ENCODE measurements around the gene JARID2.

DNA sequence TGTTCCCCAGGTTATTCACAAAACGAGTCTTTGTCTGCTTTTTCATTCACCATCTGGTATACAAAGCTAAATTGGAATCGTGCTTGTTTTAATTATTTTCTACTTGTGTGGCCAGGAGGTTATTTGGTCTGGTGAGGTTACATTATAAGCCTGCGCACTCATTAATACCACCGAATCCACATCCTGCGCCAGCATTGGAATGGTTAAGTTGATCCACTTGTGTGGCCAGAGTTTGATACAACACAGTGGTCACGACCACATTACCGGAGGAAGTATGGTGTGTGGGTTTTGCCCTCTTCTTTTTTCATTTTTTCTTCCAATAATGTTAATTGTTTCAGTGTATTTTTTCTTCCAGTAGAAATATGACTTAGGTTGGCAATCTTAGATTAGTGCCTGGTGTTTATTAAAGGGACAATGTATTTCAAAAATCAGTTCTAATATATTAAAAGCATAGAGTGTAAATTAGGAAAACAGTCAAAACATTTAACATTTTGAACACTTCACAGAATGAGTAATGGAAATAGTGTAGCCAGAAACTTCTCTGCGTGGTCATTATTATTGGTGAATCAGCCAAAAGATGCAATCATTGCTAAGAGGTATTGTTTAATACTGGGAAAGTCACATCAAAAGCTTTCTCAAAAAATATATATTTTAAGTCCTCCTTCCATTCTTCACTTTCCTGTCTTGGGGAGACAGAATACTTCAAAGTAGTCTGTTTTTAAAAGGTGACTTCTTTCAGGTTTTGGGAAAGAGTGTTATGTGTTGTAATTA is 84.5 kb downstream of the JARID2 start:
- TF ChIP-seq POLR2A (IDR thresholded peaks at IDR 0.05) (no peak), POLR2AphosphoS5 (IDR thresholded peaks at IDR 0.05) (no peak)
- TF ChIP-seq, protein P1, sequence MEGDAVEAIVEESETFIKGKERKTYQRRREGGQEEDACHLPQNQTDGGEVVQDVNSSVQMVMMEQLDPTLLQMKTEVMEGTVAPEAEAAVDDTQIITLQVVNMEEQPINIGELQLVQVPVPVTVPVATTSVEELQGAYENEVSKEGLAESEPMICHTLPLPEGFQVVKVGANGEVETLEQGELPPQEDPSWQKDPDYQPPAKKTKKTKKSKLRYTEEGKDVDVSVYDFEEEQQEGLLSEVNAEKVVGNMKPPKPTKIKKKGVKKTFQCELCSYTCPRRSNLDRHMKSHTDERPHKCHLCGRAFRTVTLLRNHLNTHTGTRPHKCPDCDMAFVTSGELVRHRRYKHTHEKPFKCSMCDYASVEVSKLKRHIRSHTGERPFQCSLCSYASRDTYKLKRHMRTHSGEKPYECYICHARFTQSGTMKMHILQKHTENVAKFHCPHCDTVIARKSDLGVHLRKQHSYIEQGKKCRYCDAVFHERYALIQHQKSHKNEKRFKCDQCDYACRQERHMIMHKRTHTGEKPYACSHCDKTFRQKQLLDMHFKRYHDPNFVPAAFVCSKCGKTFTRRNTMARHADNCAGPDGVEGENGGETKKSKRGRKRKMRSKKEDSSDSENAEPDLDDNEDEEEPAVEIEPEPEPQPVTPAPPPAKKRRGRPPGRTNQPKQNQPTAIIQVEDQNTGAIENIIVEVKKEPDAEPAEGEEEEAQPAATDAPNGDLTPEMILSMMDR (IDR thresholded peaks at IDR 0.05) = no peak

Data from breast epithelium (tissue), 3 donors.